ENCODE results near the gene FBXO44. TPM values are rescaled to one million over a fixed set of nuclear protein-coding genes. Genes with fewer than 3 reads are reported as not detected.
A peak's percentile ranks its signal among the peaks of the same experiment; 100 is the strongest.

FBXO44 gene
- total RNA-seq, 1 experiment from 2014 or later, result 24.5 TPM

DNA sequence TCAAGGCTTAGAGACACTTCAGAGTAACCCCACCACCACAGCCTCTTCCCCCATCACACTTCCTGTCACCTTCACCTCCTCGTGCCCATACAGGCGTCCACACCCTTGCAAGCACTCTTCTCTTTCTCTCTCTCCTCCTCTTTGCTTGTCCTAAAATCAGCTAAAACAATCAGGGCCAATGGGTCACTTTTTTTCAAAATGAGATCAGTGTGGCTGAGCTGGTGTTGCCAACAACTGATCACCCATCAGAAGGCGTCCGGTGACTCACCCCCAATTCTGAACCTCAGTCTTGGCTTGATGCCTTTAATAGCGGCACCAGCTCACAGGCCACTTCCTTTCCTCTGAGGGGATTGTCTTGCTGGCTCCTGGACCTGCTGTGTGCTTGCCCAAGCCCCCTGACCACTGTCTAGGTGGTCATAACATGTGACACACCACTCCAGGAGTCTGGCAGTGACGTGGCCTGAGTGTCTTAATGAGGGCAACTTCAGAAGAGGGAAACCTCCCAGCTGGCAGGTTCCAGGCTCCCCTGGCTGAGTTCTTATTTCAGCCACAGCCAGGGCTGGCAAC, 38.4 kb downstream of the FBXO44 start:
- Mint-ChIP-seq H3K27ac (peak overlapping the region in 1 of 3 experiments; percentile 95; a peak in 1 of 7 replicates), H3K36me3 (ENCODE audit: insufficient read depth in 1 of 3, low read depth in 3 of 3) (peaks cover under 1 to 10% (median 2%) of the 10 kb centered on the region in 3 experiments; a peak in 5 of 7 replicates), H3K9me3 (no peaks in the 10 kb centered on the region), H3K27me3 (ENCODE audit: low read depth) (peaks cover 10% of the 10 kb centered on the region), H3K4me3 (peak overlapping the region; percentile 94), H3K4me1 (peaks cover 47 to 65% of the 10 kb centered on the region in 2 experiments)
- no peak for TF ChIP-seq CTCF (conservative IDR thresholded peaks at IDR 0.05)
- Histone ChIP-seq H4K20me1 (ENCODE audit: control insufficient read depth, insufficient read depth, insufficient read length) (no peaks in the 10 kb centered on the region), H3K9me3 (ENCODE audit: control insufficient read depth, low read depth, low read length) (no peaks in the 10 kb centered on the region), H2BK12ac (ENCODE audit: insufficient read length, low read depth, low read length) (no peak overlapping the region), H3K27me3 (ENCODE audit: insufficient read depth, low read length) (no peaks in the 10 kb centered on the region; the same call in 1 of the 2 replicates), H3K14ac (ENCODE audit: insufficient read depth, low read length) (no peak overlapping the region), H2BK15ac (ENCODE audit: low read depth, low read length) (no peak overlapping the region), H3K4me1 (ENCODE audit: insufficient read depth, low read length) (peaks cover 7% of the 10 kb centered on the region; the same call in 1 of the 2 replicates), H3K23me2 (ENCODE audit: insufficient read length, low read depth, low read length, poor library complexity, severe bottlenecking) (peaks cover 20% of the 10 kb centered on the region), H3K79me1 (ENCODE audit: insufficient read depth, low read depth, low read length, poor library complexity, severe bottlenecking) (no peaks in the 10 kb centered on the region), H4K5ac (ENCODE audit: insufficient read length, low read depth, low read length) (no peak overlapping the region), H2BK20ac (ENCODE audit: low read depth, low read length, poor library complexity, severe bottlenecking) (no peak overlapping the region), H3K4ac (ENCODE audit: low read depth, low read length) (no peak overlapping the region), H2AK5ac (ENCODE audit: insufficient read length, low read length) (no peak overlapping the region), H2BK120ac (ENCODE audit: low read depth, low read length, poor library complexity, severe bottlenecking) (no peak overlapping the region), H2BK5ac (ENCODE audit: insufficient read length, low read length) (no peak overlapping the region), H4K91ac (ENCODE audit: insufficient read length, low read depth, low read length) (no peak overlapping the region), H3T11ph (ENCODE audit: low read length) (no peak overlapping the region), H3K79me2 (ENCODE audit: insufficient read depth, low read length) (peaks cover 13% of the 10 kb centered on the region; the same call in 1 of the 2 replicates), H3K4me2 (ENCODE audit: insufficient read depth, insufficient read length, low read length) (peak overlapping the region; percentile 61), H2AFZ (ENCODE audit: low read length) (no peak overlapping the region), H3K56ac (ENCODE audit: insufficient read length, low read depth, low read length) (no peak overlapping the region), H3K18ac (ENCODE audit: insufficient read length, low read depth, low read length) (no peak overlapping the region), H3K27ac (ENCODE audit: insufficient read length, low read depth, low read length) (no peak overlapping the region), H3K23ac (ENCODE audit: insufficient read length, low read depth, low read length) (no peak overlapping the region), H3K9ac (ENCODE audit: extremely low read depth, insufficient read length, low read length) (no peak overlapping the region), H4K8ac (replicated peaks; ENCODE audit: insufficient read length, low read depth, low read length) (no peak overlapping the region)
- no CpG with 5 or more reads among the region's 6 CpGs for WGBS (ENCODE audit: extremely low coverage, insufficient read length, low lambda C conversion rate)
- DNase-seq, result no peak

All from H9 (cell line).